CD4-positive, alpha-beta memory T cell (primary cell): ENCODE data around the gene ST8SIA5. TPM values are rescaled to one million over a fixed set of nuclear protein-coding genes. Genes with fewer than 3 reads are reported as not detected.

Source experiments
- CTCF ChIA-PET: fragments of 350-600 bp; sonication (Branson Sonifier 250); formaldehyde crosslinking; loops from one replicate; lab custom pipeline; 2021; ENCODE audit warnings: inconsistent platforms; ENCODE audit not compliant: partially characterized antibody; lab: Charles Lee
- POLR2A ChIA-PET: fragments of 350-600 bp; sonication (Branson Sonifier 250); formaldehyde crosslinking; loops from one replicate; lab custom pipeline; 2021; ENCODE audit not compliant: partially characterized antibody; lab: Charles Lee
- DNase-seq, 5 donors: peaks; one replicate each; pipeline versions ENCODE4 v3.0.0 to v3.0.0-alpha.2; 2020 to 2022; ENCODE audit warnings: mixed read lengths in 1 of 5
- H3K27ac ChIP-seq: one replicate; pipeline ENCODE4 v1.7.0; 2013; ENCODE audit warnings: low read depth, low read length
- H3K27me3 ChIP-seq: 2 replicates; pipeline ENCODE4 v1.7.0; 2013; ENCODE audit warnings: mild to moderate bottlenecking, low read length, moderate library complexity; ENCODE audit not compliant: insufficient read depth
- H3K36me3 ChIP-seq: 2 replicates; pipeline ENCODE4 v1.7.0; 2013; ENCODE audit warnings: mild to moderate bottlenecking, low read length, moderate library complexity; ENCODE audit not compliant: insufficient read depth
- H3K4me1 ChIP-seq: 2 replicates; pipeline ENCODE4 v1.7.0; 2013; ENCODE audit warnings: mild to moderate bottlenecking, low read length, moderate library complexity; ENCODE audit not compliant: insufficient read depth
- H3K4me3 ChIP-seq, 2 donors: one replicate each; pipeline ENCODE4 v1.7.0; 2013; ENCODE audit warnings: low read length in 2 of 2, mild to moderate bottlenecking in 1 of 2
- H3K9me3 ChIP-seq, 2 donors: one replicate each; pipeline ENCODE4 v1.7.0; 2013; ENCODE audit warnings: low read length in 2 of 2, control low read depth in 1 of 2; ENCODE audit not compliant: control insufficient read depth in 1 of 2
- H3K27ac Mint-ChIP-seq, 7 donors: one replicate each; pipeline ENCODE4 v1.8.0; 2020 to 2021; ENCODE audit warnings: mixed read lengths in 7 of 7, mild to moderate bottlenecking in 6 of 7, inconsistent platforms in 3 of 7, moderate library complexity in 3 of 7
- H3K27me3 Mint-ChIP-seq, 2 donors: one replicate each; pipeline ENCODE4 v1.8.0; 2020 to 2021; ENCODE audit warnings: mixed read lengths in 2 of 2
- H3K36me3 Mint-ChIP-seq, 2 donors: one replicate each; pipeline ENCODE4 v1.8.0; 2020 to 2021; ENCODE audit warnings: mixed read lengths in 2 of 2, inconsistent platforms in 1 of 2, mild to moderate bottlenecking in 1 of 2
- H3K4me1 Mint-ChIP-seq, 4 donors: one replicate each; pipeline ENCODE4 v1.8.0; 2020 to 2021; ENCODE audit warnings: mixed read lengths in 4 of 4, mild to moderate bottlenecking in 1 of 4
- H3K4me3 Mint-ChIP-seq, 8 donors: one replicate each; pipeline ENCODE4 v1.8.0; 2020 to 2021; ENCODE audit warnings: mixed read lengths in 8 of 8, mild to moderate bottlenecking in 7 of 8, moderate library complexity in 6 of 8, inconsistent platforms in 3 of 8
- H3K9me3 Mint-ChIP-seq, 8 donors: one replicate each; pipeline ENCODE4 v1.8.0; 2020 to 2021; ENCODE audit warnings: mixed read lengths in 8 of 8, mild to moderate bottlenecking in 5 of 8, inconsistent platforms in 3 of 8, moderate library complexity in 1 of 8
- intact Hi-C: fragments of 100-400 bp; cut with micrococcal nuclease; formaldehyde crosslinking; loops from one replicate; pipeline ENCODE4 v1.15.1; 2023
- polyA plus RNA-seq, 2 donors: library from polyadenylated mRNA; unstranded; fragments of 300-500 nt; fragmentation: Illumina TruSeq; gene quantifications; one replicate each; pipeline ENCODE4 v1.2.3, GENCODE V29; 2021
- total RNA-seq, 2 experiments: library from RNA; stranded (reverse); gene quantifications; one replicate each; pipeline ENCODE4 v1.2.3, GENCODE V29; 2021

The ST8SIA5 gene
- total and polyA plus RNA-seq, 4 experiments from 2014 or later: not detected

- Histone ChIP-seq H3K36me3 (no peaks in the 10 kb centered on the region), H3K27ac (no peak overlapping the region), H3K9me3 (no peaks in the 10 kb centered on the region), H3K27me3 (no peaks in the 10 kb centered on the region), H3K4me1 (no peaks in the 10 kb centered on the region), H3K4me3 (no peak overlapping the region)
- Mint-ChIP-seq H3K4me1 (no peaks in the 10 kb centered on the region), H3K36me3 (no peaks in the 10 kb centered on the region), H3K9me3 (peaks cover 0 to 1% (median 0%) of the 10 kb centered on the region in 8 donors), H3K27me3 (no peaks in the 10 kb centered on the region), H3K27ac (no peak overlapping the region), H3K4me3 (no peak overlapping the region)
- intact Hi-C loops: no loop called here
- ChIA-PET POLR2A (no interaction called here), CTCF (interaction anchor here (0.8 to 9.0 kb wide), 8 partner anchors 8 to 522 kb away, joined by 3 to 190 read pairs (median 10); a partner anchor contains a TSS)
- DNase-seq: no peak
Observed at GRCh38 chr18:46659484-46659883, 97.4 kb downstream of the ST8SIA5 start.

- intact Hi-C loops: no loop called here
- Histone ChIP-seq H3K4me3 (no peak within 1 kb of the TSS), H3K27me3 (no peaks in the 10 kb centered on the region), H3K36me3 (no peaks in the 10 kb centered on the region), H3K9me3 (no peaks in the 10 kb centered on the region), H3K27ac (no peak within 1 kb of the TSS), H3K4me1 (no peaks in the 10 kb centered on the region)
- no peaks in the 10 kb centered on the region for H3K4me1 Mint-ChIP-seq
- DNase-seq: no peak
- H3K9me3 Mint-ChIP-seq: peaks cover 0 to 1% (median 0%) of the 10 kb centered on the region in 8 donors
- ChIA-PET CTCF (interaction anchor here (0.5 to 9.0 kb wide), 45 partner anchors 9 to 1036 kb away, joined by 3 to 190 read pairs (median 4); a partner anchor contains a TSS), POLR2A (interaction anchor here (1.2 to 1.9 kb wide), 3 partner anchors 375 to 509 kb away, joined by 5 to 6 read pairs (median 5); a partner anchor contains a TSS)
- H3K27ac Mint-ChIP-seq: no peak within 1 kb of the TSS
- no peak within 1 kb of the TSS for H3K4me3 Mint-ChIP-seq
- H3K27me3 Mint-ChIP-seq: no peaks in the 10 kb centered on the region
- H3K36me3 Mint-ChIP-seq: no peaks in the 10 kb centered on the region
Observed at GRCh38 chr18:46657115-46657955, 99.5 kb downstream of the ST8SIA5 start, which contains the start of gene LOXHD1. Gene LOXHD1 (minus strand): TSS chr18:46657220. CDS start chr18:46657033, 187 bp downstream.

DNA sequence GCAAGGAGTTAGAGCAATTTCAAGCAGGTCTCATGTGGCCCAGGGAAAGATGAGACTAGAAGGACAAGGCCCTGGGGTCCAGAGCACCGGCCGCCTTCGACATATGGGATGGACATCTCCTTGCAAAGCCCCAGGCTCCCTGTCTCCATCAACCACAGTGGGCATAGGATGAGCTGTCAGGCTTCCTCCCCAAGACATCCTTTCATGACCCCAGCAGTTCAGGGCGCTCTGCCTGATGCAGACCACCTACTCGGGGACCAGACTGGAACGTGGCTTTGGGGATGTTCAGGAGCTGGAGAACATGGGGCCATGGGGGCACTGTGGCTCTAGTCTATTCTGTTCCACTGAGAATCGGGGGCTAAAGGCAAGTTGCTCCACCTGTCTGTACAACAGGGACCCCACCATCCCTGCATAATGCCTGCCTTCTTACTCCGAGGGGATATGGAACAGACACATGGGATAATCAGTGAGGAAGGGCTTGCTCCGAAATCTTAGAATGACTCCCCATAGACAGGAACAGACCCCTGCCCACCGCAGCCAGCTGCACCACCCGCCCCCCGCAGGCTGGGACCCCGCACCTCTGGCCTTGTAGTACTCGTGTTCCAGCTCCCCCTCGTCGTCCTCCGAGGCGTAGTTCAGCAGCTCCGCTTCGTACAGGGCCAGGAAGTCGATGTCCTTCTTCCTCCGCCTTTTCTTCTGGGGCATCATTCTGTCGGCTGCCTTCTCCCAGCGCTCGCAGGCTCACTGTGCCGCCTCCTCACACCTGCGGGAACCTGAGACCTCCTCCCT is 100.3 kb downstream of the ST8SIA5 start:
- DNase-seq: no peak
- POLR2A ChIA-PET: interaction anchor here (1.9 kb wide), 1 partner anchor 374 kb away, joined by 5 read pairs; no protein-coding TSS in a partner anchor
- intact Hi-C loops: no loop called here

GRCh38 chr18:46652372-46652771 is 104.5 kb downstream of the ST8SIA5 start:
- POLR2A ChIA-PET: no interaction called here
- peaks cover 0 to 1% (median 0%) of the 10 kb centered on the region in 8 donors for H3K9me3 Mint-ChIP-seq
- H3K27ac Mint-ChIP-seq: no peak overlapping the region
- peaks cover 0 to 4% of the 10 kb centered on the region in 2 donors for H3K27me3 Mint-ChIP-seq
- Histone ChIP-seq H3K9me3 (no peaks in the 10 kb centered on the region), H3K27me3 (no peaks in the 10 kb centered on the region), H3K27ac (no peak overlapping the region), H3K36me3 (no peaks in the 10 kb centered on the region), H3K4me3 (no peak overlapping the region), H3K4me1 (no peaks in the 10 kb centered on the region)
- no peaks in the 10 kb centered on the region for H3K36me3 Mint-ChIP-seq
- H3K4me3 Mint-ChIP-seq: no peak overlapping the region
- intact Hi-C loops: no loop called here
- DNase-seq: no peak
- H3K4me1 Mint-ChIP-seq: no peaks in the 10 kb centered on the region
- CTCF ChIA-PET: interaction anchor here (1.6 kb wide), 1 partner anchor 506 kb away, joined by 4 read pairs; no protein-coding TSS in a partner anchor

More for the DNA sequence above, 100.3 kb downstream of the ST8SIA5 start:
- Histone ChIP-seq H3K9me3 (no peaks in the 10 kb centered on the region), H3K4me3 (no peak overlapping the region), H3K36me3 (no peaks in the 10 kb centered on the region), H3K4me1 (no peaks in the 10 kb centered on the region), H3K27ac (no peak overlapping the region), H3K27me3 (no peaks in the 10 kb centered on the region)
- no peaks in the 10 kb centered on the region for H3K36me3 Mint-ChIP-seq
- H3K4me1 Mint-ChIP-seq: no peaks in the 10 kb centered on the region
- H3K27ac Mint-ChIP-seq: no peak overlapping the region
- CTCF ChIA-PET: interaction anchor here (0.9 to 9.0 kb wide), 10 partner anchors 8 to 508 kb away, joined by 3 to 190 read pairs (median 15); a partner anchor contains a TSS
- no peak overlapping the region for H3K4me3 Mint-ChIP-seq
- H3K9me3 Mint-ChIP-seq: peaks cover 0 to 1% (median 0%) of the 10 kb centered on the region in 8 donors
- no peaks in the 10 kb centered on the region for H3K27me3 Mint-ChIP-seq

GRCh38 chr18:46650681-46651080 is 106.2 kb downstream of the ST8SIA5 start:
- Mint-ChIP-seq H3K27ac (no peak overlapping the region), H3K4me3 (no peak overlapping the region), H3K9me3 (peaks cover 0 to 1% (median 0%) of the 10 kb centered on the region in 8 donors), H3K27me3 (peaks cover 2 to 4% of the 10 kb centered on the region in 2 donors), H3K4me1 (no peaks in the 10 kb centered on the region), H3K36me3 (no peaks in the 10 kb centered on the region)
- Histone ChIP-seq H3K9me3 (no peaks in the 10 kb centered on the region), H3K27me3 (no peaks in the 10 kb centered on the region), H3K4me1 (no peaks in the 10 kb centered on the region), H3K36me3 (no peaks in the 10 kb centered on the region), H3K27ac (no peak overlapping the region), H3K4me3 (no peak overlapping the region)
- intact Hi-C loops: no loop called here
- ChIA-PET POLR2A (no interaction called here), CTCF (interaction anchor here (2.2 to 4.6 kb wide), 2 partner anchors 7 to 10 kb away, joined by 7 to 25 read pairs; partner anchors contain the start of gene LOXHD1)
- no peak for DNase-seq

DNA sequence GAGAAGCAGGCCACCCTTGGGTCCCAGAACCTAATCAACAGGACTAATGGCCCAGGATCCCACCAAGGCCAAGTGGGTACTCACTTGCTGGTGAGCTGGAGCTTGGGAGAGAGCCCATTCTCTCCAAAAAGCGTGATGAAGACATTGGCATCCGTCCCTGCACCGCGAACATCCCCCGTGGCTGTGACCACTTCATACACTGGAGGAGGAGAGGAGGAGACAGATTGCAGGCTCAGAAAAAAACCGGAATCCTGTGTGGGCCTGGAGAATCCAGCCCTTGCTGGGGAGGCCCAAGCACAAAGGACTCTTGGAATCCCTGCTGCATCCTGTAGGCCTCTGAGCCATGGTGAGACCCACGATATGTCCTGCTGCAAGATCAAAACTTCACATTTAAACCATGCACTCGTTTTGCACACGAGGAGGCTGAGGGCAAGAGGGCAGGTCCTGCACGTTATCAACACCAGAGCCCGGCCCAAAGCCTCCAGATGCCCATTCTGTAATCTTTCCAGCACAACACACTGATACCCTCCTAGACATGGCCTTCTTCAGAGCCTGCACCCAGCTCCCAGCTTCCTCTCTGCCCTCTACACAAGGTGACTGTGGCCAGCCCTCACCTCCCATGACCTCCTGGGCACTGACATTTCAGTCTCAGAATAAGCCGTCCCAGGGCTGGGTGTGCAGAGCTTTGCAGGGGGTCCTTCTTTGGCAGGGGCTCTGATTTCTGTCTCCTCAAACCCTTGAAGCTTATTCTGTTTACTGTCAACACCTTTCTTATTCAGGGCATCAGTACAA is 107.6 kb downstream of the ST8SIA5 start:
- no peak for DNase-seq
- CTCF ChIA-PET: interaction anchor here (1.4 to 4.6 kb wide), 3 partner anchors 9 to 13 kb away, joined by 4 to 25 read pairs (median 7); partner anchors contain the start of gene LOXHD1
- Mint-ChIP-seq H3K4me1 (no peaks in the 10 kb centered on the region), H3K9me3 (no peaks in the 10 kb centered on the region), H3K27ac (no peak overlapping the region), H3K4me3 (no peak overlapping the region), H3K36me3 (no peaks in the 10 kb centered on the region), H3K27me3 (peaks cover 2 to 4% of the 10 kb centered on the region in 2 donors)
- Histone ChIP-seq H3K27ac (no peak overlapping the region), H3K4me1 (no peaks in the 10 kb centered on the region), H3K36me3 (no peaks in the 10 kb centered on the region), H3K4me3 (no peak overlapping the region), H3K9me3 (no peaks in the 10 kb centered on the region), H3K27me3 (no peaks in the 10 kb centered on the region)
- POLR2A ChIA-PET: no interaction called here
- intact Hi-C loops: no loop called here
